Smooth muscle cell (in vitro differentiated cells): ENCODE data around the gene NUBPL. TPM values are rescaled to one million over a fixed set of nuclear protein-coding genes. Genes with fewer than 3 reads are reported as not detected.

Experiments used
- DNase-seq: peaks from one replicate; lab custom pipeline; 2025; ENCODE audit not compliant: unreplicated experiment; lab: John Stamatoyannopoulos, UW
- H2AFZ ChIP-seq: fragments of 200-600 bp; sonication (generic); 2 replicates; pipeline ENCODE4 v1.6.0; 2016; ENCODE audit warnings: antibody characterized with exemption, low read depth, mild to moderate bottlenecking
- H3F3A ChIP-seq: fragments of 200-600 bp; sonication (generic); 2 replicates; pipeline ENCODE4 v1.6.0; 2017; ENCODE audit warnings: antibody characterized with exemption, low read depth
- H3K27ac ChIP-seq: fragments of 200-600 bp; sonication (generic); 2 replicates; pipeline ENCODE4 v1.5.1; 2016; ENCODE audit warnings: low read depth, mild to moderate bottlenecking
- H3K27me3 ChIP-seq: fragments of 200-600 bp; sonication (generic); 2 replicates; pipeline ENCODE4 v1.6.1; 2016; ENCODE audit warnings: low read depth, mild to moderate bottlenecking
- H3K36me3 ChIP-seq: fragments of 200-600 bp; sonication (generic); 2 replicates; pipeline ENCODE4 v1.5.1; 2016; ENCODE audit warnings: low read depth
- H3K4me1 ChIP-seq: fragments of 200-600 bp; sonication (generic); 2 replicates; pipeline ENCODE4 v1.5.1; 2016; ENCODE audit warnings: low read depth
- H3K4me2 ChIP-seq: fragments of 200-600 bp; sonication (generic); 2 replicates; pipeline ENCODE4 v1.6.0; 2016; ENCODE audit warnings: mild to moderate bottlenecking
- H3K4me3 ChIP-seq: fragments of 200-600 bp; sonication (generic); 2 replicates; pipeline ENCODE4 v1.5.1; 2016; ENCODE audit warnings: mild to moderate bottlenecking
- H3K79me2 ChIP-seq: fragments of 200-600 bp; sonication (generic); 2 replicates; pipeline ENCODE4 v1.6.0; 2016; ENCODE audit warnings: low read depth, mild to moderate bottlenecking
- H3K9ac ChIP-seq: fragments of 200-600 bp; sonication (generic); 2 replicates; pipeline ENCODE4 v1.6.0; 2016; ENCODE audit warnings: low read depth
- H3K9me3 ChIP-seq: fragments of 200-600 bp; sonication (generic); replicated peaks from 2 replicates; pipeline ENCODE4 v1.5.1; 2016; ENCODE audit warnings: low read depth
- H4K20me1 ChIP-seq: fragments of 200-600 bp; sonication (generic); 2 replicates; pipeline ENCODE4 v1.6.0; 2016; ENCODE audit warnings: low read depth
- CTCF ChIP-seq: fragments of 200-600 bp; sonication (generic); IDR thresholded peaks from 2 replicates; pipeline ENCODE4 v1.5.1; 2017; ENCODE audit warnings: borderline replicate concordance, mild to moderate bottlenecking, antibody characterized with exemption; ENCODE audit not compliant: insufficient read depth, poor library complexity, severe bottlenecking
- WGBS: methylation state at CpG from one replicate; pipeline ENCODE4 v1.1.7; 2016; ENCODE audit warnings: low lambda C conversion rate; 5-methylcytosine and 5-hydroxymethylcytosine counted together
- polyA plus RNA-seq: library from polyadenylated mRNA; unstranded; fragments of >200 nt; fragmentation: Nextera tagmentation; extraction: Ambion mirVana; gene quantifications from 2 replicates; pipeline ENCODE4 v1.2.1, GENCODE V29; 2016
- total RNA-seq: library from RNA; depleted of rRNA; stranded (reverse); fragments of >200 nt; gene quantifications from 2 replicates; pipeline ENCODE4 v1.2.3, GENCODE V29; 2014

Gene NUBPL
- total and polyA plus RNA-seq, 2 experiments from 2014 or later = 9.1 to 11.7 TPM

GRCh38 chr14:31657917-31658316, 96.7 kb downstream of the NUBPL start:
- no peaks in the 10 kb centered on the region for H3K9me3 ChIP-seq
- H3K4me1 ChIP-seq = no peaks in the 10 kb centered on the region
- no peak overlapping the region for H3K9ac ChIP-seq
- no peak for DNase-seq
- H3K4me2 ChIP-seq = no peak overlapping the region
- H3F3A ChIP-seq = no peaks in the 10 kb centered on the region
- H3K27me3 ChIP-seq = no peaks in the 10 kb centered on the region
- H2AFZ ChIP-seq = no peak overlapping the region
- H3K27ac ChIP-seq = no peak overlapping the region
- TF ChIP-seq CTCF = no peak
- H4K20me1 ChIP-seq = no peaks in the 10 kb centered on the region
- H3K36me3 ChIP-seq = no peaks in the 10 kb centered on the region
- no peak overlapping the region for H3K4me3 ChIP-seq
- no peaks in the 10 kb centered on the region for H3K79me2 ChIP-seq

- H3K9ac ChIP-seq = no peak overlapping the region
- H3K27me3 ChIP-seq = no peaks in the 10 kb centered on the region
- no peak for TF ChIP-seq CTCF
- no peak overlapping the region for H3K4me3 ChIP-seq
- no peak overlapping the region for H2AFZ ChIP-seq
- DNase-seq = no peak
- WGBS = 60% methylated on average over 1 of the region's 1 CpG
- H3F3A ChIP-seq = no peaks in the 10 kb centered on the region
- H3K27ac ChIP-seq = no peak overlapping the region
- no peaks in the 10 kb centered on the region for H3K4me1 ChIP-seq
- no peaks in the 10 kb centered on the region for H4K20me1 ChIP-seq
- H3K4me2 ChIP-seq = no peak overlapping the region
- H3K79me2 ChIP-seq = no peaks in the 10 kb centered on the region
- no peaks in the 10 kb centered on the region for H3K36me3 ChIP-seq
- no peaks in the 10 kb centered on the region for H3K9me3 ChIP-seq
Observed at GRCh38 chr14:31659278-31659677, 98.1 kb downstream of the NUBPL start.

- Histone ChIP-seq H3K9me3 (peaks cover under 1% of the 10 kb centered on the region), H3K4me1 (no peaks in the 10 kb centered on the region), H3K4me3 (no peak overlapping the region), H3K4me2 (no peak overlapping the region), H3K9ac (no peak overlapping the region), H3K27me3 (no peaks in the 10 kb centered on the region), H2AFZ (no peak overlapping the region), H3F3A (no peaks in the 10 kb centered on the region), H4K20me1 (no peaks in the 10 kb centered on the region), H3K36me3 (no peaks in the 10 kb centered on the region), H3K79me2 (no peaks in the 10 kb centered on the region), H3K27ac (no peak overlapping the region)
- DNase-seq = no peak
- 97% methylated on average over 3 of the region's 3 CpGs for WGBS
- TF ChIP-seq CTCF = no peak
Observed at GRCh38 chr14:31660191-31660590, 99.0 kb downstream of the NUBPL start.

GRCh38 chr14:31660728-31661127, 99.5 kb downstream of the NUBPL start:
- no peak for TF ChIP-seq CTCF
- no peaks in the 10 kb centered on the region for H3K36me3 ChIP-seq
- H3K27ac ChIP-seq = no peak overlapping the region
- H3K27me3 ChIP-seq = no peaks in the 10 kb centered on the region
- no peaks in the 10 kb centered on the region for H4K20me1 ChIP-seq
- no peak overlapping the region for H3K4me2 ChIP-seq
- 45% methylated on average over 1 of the region's 1 CpG for WGBS
- H3F3A ChIP-seq = no peaks in the 10 kb centered on the region
- H3K79me2 ChIP-seq = no peaks in the 10 kb centered on the region
- H3K4me1 ChIP-seq = no peaks in the 10 kb centered on the region
- DNase-seq = no peak
- no peak overlapping the region for H3K9ac ChIP-seq
- H3K4me3 ChIP-seq = no peak overlapping the region
- peaks cover 3% of the 10 kb centered on the region for H3K9me3 ChIP-seq
- H2AFZ ChIP-seq = no peak overlapping the region
